Epithelial cell of esophagus (primary cell): ENCODE measurements around the gene PIM3.

ENCODE experiments used
- DNase-seq: peaks from one replicate; pipeline ENCODE4 v3.0.0; 2010; ENCODE audit warnings: low read depth
- H3K4me3 ChIP-seq: 2 replicates; pipeline ENCODE4 v1.5.1; 2011; ENCODE audit warnings: mild to moderate bottlenecking, low read length, control low read depth
- CTCF ChIP-seq: IDR thresholded peaks from 2 replicates; pipeline ENCODE4 v1.5.1; 2011; ENCODE audit warnings: low read depth, mild to moderate bottlenecking, low read length, control low read depth, inconsistent platforms; ENCODE audit not compliant: insufficient read depth; ENCODE audit errors: missing control alignments

Gene PIM3

GRCh38 chr22:50004918-50005317 lies 44.3 kb downstream of the PIM3 start:
- no peak overlapping the region for H3K4me3 ChIP-seq
- TF ChIP-seq CTCF, result no peak
- DNase-seq, result no peak

GRCh38 chr22:50007057-50007511 lies 46.5 kb downstream of the PIM3 start:
- no peak for DNase-seq
- H3K4me3 ChIP-seq, result no peak overlapping the region
- no peak for TF ChIP-seq CTCF

GRCh38 chr22:50008151-50009040 lies 47.8 kb downstream of the PIM3 start:
- no peak for TF ChIP-seq CTCF
- DNase-seq, result no peak
- no peak overlapping the region for H3K4me3 ChIP-seq

- no peak for TF ChIP-seq CTCF
- no peak overlapping the region for H3K4me3 ChIP-seq
- DNase-seq, result no peak
Measured at GRCh38 chr22:50009251-50009650, 48.7 kb downstream of the PIM3 start.

- DNase-seq, result no peak
- TF ChIP-seq CTCF, result no peak
Measured at GRCh38 chr22:50009765-50010675, 49.4 kb downstream of the PIM3 start.

GRCh38 chr22:50010676-50011446 lies 50.3 kb downstream of the PIM3 start:
- no peak for DNase-seq

More at GRCh38 chr22:50009765-50010675, 49.4 kb downstream of the PIM3 start:
- no peak overlapping the region for H3K4me3 ChIP-seq

More at GRCh38 chr22:50010676-50011446, 50.3 kb downstream of the PIM3 start:
- no peak overlapping the region for H3K4me3 ChIP-seq
- TF ChIP-seq CTCF, result no peak
